A204.1 (cell line): ENCODE measurements around the gene PPP1R7.
A peak's percentile ranks its signal among the peaks of the same experiment; 100 is the strongest.
"Not testable (repeated sequence)": the region's sequence is repeated elsewhere in the genome, so short reads cannot be mapped to it uniquely, and the experiment has no call there.

ENCODE experiments used
- FAIRE-seq: peaks from 2 replicates; lab custom pipeline; 2012; peaks lifted over from hg19 to GRCh38; lab: Jason Lieb, UNC

Gene PPP1R7, protein sequence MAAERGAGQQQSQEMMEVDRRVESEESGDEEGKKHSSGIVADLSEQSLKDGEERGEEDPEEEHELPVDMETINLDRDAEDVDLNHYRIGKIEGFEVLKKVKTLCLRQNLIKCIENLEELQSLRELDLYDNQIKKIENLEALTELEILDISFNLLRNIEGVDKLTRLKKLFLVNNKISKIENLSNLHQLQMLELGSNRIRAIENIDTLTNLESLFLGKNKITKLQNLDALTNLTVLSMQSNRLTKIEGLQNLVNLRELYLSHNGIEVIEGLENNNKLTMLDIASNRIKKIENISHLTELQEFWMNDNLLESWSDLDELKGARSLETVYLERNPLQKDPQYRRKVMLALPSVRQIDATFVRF

GRCh38 chr2:241149925-241150659, at the start of gene PPP1R7:
TSS of gene PPP1R7 (plus strand) at chr2:241150467. CDS start at chr2:241150496, 29 bp downstream.
- FAIRE-seq: peak; percentile 66

GRCh38 chr2:241102239-241102803, 47.9 kb upstream of the PPP1R7 start, which contains the start of gene MTERF4:
TSS of gene MTERF4 (minus strand) at chr2:241102287. CDS start at chr2:241102273, 14 bp downstream.
- no peak for FAIRE-seq

GRCh38 chr2:241103176-241103595, 47.1 kb upstream of the PPP1R7 start:
- FAIRE-seq: no peak

GRCh38 chr2:241104611-241105010, 45.7 kb upstream of the PPP1R7 start:
- FAIRE-seq: not testable (repeated sequence)

GRCh38 chr2:241105641-241106040, 44.6 kb upstream of the PPP1R7 start:
- no peak for FAIRE-seq

DNA sequence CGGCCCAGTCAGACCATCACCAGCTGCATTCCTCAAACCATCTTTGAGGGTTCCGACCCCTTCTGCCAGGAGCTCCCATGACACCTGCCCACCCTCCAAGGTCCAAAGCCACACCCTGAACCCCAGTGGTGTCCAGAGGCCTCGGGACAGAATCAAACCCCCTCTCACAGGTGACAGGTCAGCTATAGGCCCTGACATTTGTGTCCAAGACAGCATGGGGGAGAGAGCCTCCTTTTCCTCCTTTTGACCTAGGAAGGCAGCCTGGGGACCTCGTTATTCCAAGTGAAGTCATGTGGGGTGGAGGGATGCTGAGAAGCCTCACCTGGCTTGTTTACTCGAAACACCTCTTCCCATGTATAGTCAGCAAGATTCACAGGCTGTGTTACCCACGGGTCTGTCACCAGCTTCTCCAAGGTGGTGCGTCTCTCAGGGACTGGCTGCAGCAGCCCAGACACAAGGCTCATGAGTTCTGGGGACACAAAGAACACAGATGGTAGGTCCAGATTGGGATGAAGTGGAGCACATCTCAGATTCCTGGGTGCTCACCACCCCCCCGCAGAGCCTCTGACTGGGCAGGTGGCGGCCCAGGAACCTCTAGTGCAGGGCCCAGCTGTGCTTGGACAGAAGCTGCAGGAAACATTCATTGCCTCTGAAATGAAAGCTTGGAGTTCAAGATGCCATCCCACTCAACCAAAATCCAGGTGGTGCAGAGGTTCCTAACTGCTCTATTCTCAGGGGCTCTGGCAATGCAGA, 43.1 kb upstream of the PPP1R7 start:
- no peak for FAIRE-seq

DNA sequence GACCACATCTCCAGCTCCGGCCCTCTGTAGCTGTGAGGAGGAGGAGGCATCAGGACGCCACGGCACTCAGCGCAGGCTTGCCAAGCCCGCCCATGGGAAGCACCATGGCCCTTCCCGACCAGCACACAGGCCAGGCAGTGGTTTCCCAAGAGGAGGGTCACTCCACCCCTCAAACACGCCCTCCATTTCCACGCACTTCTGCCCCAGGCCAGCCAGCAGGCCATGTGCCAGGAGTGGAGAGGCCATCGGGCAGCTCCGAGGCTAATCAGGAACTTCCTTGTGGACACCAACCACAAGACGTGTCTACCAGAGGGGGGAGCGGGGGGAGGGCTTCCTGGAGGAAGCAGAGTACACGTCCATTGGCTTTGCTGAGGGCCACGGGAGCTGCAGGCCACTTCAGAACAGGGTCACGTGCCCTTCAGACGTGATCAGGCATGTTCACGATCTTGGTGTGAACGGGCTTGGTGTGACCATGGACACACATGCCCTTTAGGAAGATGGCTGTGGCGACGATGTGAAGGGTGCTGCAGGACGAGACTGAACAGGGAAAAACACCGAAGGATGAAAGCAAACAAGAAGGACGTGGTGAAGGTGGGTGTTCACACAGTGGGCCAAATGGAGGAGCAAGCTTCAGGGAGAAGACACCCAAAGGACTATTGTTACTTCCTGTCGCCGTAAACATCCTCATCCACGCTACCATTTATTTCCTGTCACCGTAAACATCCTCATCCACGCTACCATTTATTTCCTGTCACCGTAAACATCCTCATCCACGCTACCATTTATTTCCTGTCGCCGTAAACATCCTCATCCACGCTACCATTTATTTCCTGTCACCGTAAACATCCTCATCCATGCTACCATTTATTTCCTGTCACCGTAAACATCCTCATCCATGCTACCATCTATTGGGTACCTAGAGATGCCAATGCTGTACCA, 41.7 kb upstream of the PPP1R7 start:
- no peak for FAIRE-seq

- no peak for FAIRE-seq
These were observed 40.8 kb upstream of the PPP1R7 start for GRCh38 chr2:241109210-241110088.

DNA sequence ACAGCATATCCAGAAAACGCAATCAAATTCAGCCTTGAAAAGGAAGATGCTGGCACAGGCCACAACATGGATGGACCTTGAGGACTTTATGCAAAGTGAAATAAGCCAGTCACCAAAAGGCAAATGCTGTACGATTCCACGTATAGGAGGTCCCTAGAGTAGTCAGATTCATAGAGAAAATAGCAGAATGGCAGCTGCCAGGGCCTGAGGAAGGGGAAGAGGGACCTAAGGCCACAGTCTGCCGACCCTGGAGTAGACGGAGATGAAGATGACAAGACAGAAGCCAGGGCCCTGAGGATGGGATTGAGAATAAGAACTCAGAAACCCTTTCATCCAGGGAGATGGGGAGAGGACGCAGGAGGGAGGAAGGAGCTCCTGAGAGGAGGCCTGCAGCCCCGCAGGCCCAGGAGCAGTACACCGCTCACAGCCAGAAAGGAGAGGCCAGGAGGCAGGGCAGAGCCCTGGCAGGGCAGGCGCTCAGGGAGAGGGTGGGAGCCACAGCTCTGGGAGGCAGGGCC, 40.1 kb upstream of the PPP1R7 start:
- no peak for FAIRE-seq

GRCh38 chr2:241110607-241111439, 39.4 kb upstream of the PPP1R7 start:
- FAIRE-seq: no peak

DNA sequence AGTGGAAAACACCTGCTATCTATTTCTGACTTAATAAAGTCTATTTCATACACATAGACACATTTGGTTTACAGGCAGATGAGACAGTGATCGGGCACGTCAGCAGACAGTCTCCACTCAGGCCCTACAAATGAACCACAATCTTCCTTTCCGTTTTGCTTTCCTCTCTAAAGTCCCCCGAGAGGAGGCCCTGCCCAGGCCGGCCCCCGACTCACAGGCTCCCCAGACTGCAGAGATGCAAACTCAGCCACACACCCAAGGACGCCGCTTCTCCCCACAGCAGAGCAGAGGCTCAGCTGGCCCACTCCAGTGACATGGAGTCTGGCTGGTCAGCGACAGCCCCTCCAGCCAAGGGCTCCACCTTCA, 38.8 kb upstream of the PPP1R7 start:
- FAIRE-seq: no peak

- FAIRE-seq: no peak
These were observed 38.2 kb upstream of the PPP1R7 start for GRCh38 chr2:241112046-241112445.

DNA sequence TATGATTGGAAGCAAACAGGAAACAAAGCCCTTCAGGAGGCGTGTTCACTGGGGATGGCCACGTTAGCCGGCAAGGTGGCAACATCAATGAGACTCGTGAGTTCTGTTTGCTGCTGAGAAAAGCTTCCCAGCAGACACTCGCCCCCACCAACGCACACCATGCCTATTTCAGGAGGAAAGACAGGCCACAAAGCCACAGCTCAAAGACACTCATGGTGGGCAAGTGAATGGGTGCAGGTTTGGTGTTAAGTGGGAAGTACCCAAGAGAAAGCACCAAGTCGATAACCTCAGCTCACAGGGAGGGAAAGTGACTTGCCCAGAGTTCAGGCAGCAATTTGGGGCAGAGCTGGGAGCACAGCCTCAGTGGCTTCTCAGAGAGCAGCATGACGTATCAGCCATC, 37.7 kb upstream of the PPP1R7 start:
- FAIRE-seq: no peak

DNA sequence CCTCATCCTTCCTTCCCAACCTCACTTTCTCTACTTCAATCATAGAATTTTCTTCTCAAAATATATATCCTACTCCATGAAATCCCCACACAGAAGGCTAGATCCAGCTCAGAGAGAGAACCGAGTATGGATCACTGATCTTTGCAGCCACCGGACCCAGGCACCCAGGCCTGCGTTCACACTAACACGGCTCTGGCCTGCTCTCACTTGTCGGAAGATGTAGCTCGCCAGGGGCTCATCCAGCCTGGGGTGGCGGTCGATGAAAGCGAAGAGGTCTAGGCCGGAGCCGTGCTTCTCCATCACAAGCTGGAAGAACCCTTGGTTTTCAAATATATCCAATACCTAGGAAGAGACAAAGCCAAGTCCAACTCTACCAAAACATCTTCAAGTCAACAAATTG, 35.4 kb upstream of the PPP1R7 start:
- no peak for FAIRE-seq

DNA sequence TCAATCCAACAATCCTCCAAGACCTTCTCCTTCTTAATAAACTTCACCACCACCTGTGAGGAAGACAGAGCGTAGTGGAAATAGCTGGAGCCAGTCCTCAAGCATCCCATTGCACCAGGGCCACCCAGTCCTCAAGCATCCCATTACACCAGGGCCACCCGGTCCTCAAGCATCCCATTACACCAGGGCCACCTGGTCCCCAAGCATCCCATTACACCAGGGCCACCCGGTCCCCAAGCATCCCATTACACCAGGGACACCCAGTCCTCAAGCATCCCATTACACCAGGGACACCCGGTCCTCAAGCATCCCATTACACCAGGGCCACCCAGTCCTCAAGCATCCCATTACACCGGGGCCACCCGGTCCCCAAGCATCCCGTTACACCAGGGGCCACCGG, 34.9 kb upstream of the PPP1R7 start:
- no peak for FAIRE-seq

DNA sequence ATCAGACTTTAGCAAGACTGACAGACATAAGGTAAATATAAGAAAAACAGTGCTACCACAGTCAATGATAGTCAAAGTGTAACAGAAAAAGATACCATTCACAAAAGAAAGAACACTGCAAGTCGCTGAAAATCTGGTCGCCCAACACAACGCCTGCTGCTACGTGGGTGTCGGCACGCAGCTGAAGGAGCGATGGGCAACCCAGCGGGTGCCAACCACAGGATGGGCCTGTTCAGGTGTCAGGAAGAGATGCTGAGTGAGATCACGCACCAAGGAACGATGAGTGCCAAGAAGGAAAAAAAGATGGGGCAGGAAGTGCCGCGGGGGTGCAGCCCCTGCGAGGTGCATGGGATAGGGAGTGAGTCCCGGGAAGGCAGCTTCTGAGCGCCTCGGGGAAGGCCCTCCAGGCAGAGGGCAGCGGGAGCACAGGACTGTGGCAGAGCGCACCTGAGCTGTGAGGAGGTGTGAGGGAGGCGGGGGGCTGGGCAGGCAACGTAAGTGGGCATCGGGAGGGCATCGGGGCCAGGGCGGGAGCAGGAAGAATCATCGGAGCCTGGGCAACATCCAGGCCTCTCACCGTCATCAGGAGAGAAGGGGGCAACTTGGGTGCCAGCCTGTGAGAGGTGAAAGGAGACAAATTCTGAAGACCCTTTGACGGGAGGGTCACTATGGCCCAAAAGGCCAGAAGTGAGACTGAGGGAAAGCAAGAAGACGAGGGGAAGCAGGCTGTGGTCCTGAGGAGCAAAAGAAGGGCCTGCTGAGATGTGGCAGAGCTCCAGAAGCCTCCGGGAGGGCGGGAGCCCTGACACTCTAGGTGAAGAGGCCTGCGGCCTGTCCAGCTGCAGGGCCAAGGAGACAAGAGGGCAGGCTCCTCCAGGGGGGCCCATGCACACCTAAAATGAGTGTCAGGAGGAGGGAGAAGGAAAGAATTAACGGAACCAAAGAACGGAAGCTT, 33.4 kb upstream of the PPP1R7 start:
- FAIRE-seq: no peak

DNA sequence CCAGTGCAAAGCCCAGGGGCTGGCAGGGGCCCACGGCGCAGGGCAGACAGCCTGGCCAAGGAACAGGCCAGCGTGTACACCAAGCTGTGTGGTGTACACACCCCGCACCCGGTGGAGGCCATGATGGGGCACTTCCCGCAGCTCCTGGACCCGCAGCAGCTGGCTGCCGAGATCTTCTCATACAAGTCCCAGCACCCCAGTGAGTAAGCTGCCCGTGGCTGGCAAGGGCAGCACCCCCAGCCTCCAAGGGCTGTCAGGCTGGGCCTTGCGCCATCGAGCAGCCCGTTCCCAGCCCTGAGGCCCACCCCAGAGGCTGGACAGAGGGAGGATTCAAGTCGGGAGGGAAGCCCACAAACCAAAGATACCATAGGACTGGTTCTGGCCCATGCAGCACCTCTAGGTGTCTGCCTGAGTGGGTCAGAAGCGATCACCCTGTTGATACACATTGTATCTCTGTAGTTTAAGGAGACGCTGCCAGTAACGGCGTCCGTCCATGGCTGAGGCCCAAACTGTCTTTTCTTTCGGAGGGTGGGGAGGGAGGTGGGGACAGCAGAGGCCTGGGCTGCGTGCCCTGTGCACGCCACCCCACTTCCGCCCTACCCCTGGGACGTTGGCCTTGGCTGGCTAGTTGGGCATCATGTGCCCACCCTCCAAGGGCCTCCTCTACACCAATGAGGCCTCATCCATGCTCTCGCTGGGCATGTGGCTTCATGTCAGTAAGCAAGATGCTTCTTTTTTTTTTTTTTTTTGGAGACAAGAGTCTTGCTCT, 31.3 kb upstream of the PPP1R7 start:
- FAIRE-seq: no peak
